H9 (cell line): Measurements from ENCODE around the gene ACBD6. TPM values are rescaled to one million over a fixed set of nuclear protein-coding genes. Genes with fewer than 3 reads are reported as not detected.

Experiments used
- DNase-seq: peaks from one replicate; pipeline ENCODE4 v3.0.0-alpha.2; 2017
- H2AFZ ChIP-seq: one replicate; pipeline ENCODE4 v1.6.1; 2013; ENCODE audit warnings: mild to moderate bottlenecking, low read length, control low read depth, moderate library complexity
- H2AK5ac ChIP-seq: 2 replicates; pipeline ENCODE4 v1.6.1; 2013; ENCODE audit warnings: low read length, control low read depth, mixed read lengths; ENCODE audit not compliant: insufficient read length
- H2BK120ac ChIP-seq: one replicate; pipeline ENCODE4 v1.6.1; 2013; ENCODE audit warnings: low read depth, mild to moderate bottlenecking, low read length, control low read depth, inconsistent platforms; ENCODE audit not compliant: poor library complexity, severe bottlenecking
- H2BK12ac ChIP-seq: 2 replicates; pipeline ENCODE4 v1.6.1; 2013; ENCODE audit warnings: low read length, control low read depth, mixed read lengths, low read depth; ENCODE audit not compliant: insufficient read length
- H2BK15ac ChIP-seq: 2 replicates; pipeline ENCODE4 v1.6.1; 2013; ENCODE audit warnings: low read depth, low read length, control low read depth
- H2BK20ac ChIP-seq: one replicate; pipeline ENCODE4 v1.6.1; 2013; ENCODE audit warnings: low read depth, mild to moderate bottlenecking, low read length, control low read depth, inconsistent platforms; ENCODE audit not compliant: poor library complexity, severe bottlenecking
- H2BK5ac ChIP-seq: 2 replicates; pipeline ENCODE4 v1.6.1; 2013; ENCODE audit warnings: low read length, control low read depth, mixed read lengths; ENCODE audit not compliant: insufficient read length
- H3K14ac ChIP-seq: 2 replicates; pipeline ENCODE4 v1.6.1; 2013; ENCODE audit warnings: low read length, control low read depth; ENCODE audit not compliant: insufficient read depth
- H3K18ac ChIP-seq: 2 replicates; pipeline ENCODE4 v1.6.1; 2013; ENCODE audit warnings: low read depth, mild to moderate bottlenecking, mixed read lengths, low read length, control low read depth; ENCODE audit not compliant: insufficient read length
- H3K23ac ChIP-seq: 2 replicates; pipeline ENCODE4 v1.6.1; 2013; ENCODE audit warnings: low read length, control low read depth, mixed read lengths, low read depth; ENCODE audit not compliant: insufficient read length
- H3K23me2 ChIP-seq: 2 replicates; pipeline ENCODE4 v1.6.1; 2013; ENCODE audit warnings: low read depth, mild to moderate bottlenecking, mixed read lengths, low read length, control low read depth; ENCODE audit not compliant: insufficient read length, poor library complexity, severe bottlenecking
- H3K27ac ChIP-seq: 2 replicates; pipeline ENCODE4 v1.5.1; 2013; ENCODE audit warnings: low read length, control low read depth, mixed read lengths, low read depth; ENCODE audit not compliant: insufficient read length
- H3K27me3 ChIP-seq: 2 replicates; pipeline ENCODE4 v1.6.1; 2013; ENCODE audit warnings: low read length, control low read depth, inconsistent platforms; ENCODE audit not compliant: insufficient read depth
- H3K4ac ChIP-seq: 2 replicates; pipeline ENCODE4 v1.6.1; 2013; ENCODE audit warnings: low read depth, mild to moderate bottlenecking, control low read depth, inconsistent platforms, low read length, moderate library complexity
- H3K4me1 ChIP-seq: 2 replicates; pipeline ENCODE4 v1.6.1; 2013; ENCODE audit warnings: low read length, control low read depth, inconsistent platforms; ENCODE audit not compliant: insufficient read depth
- H3K4me2 ChIP-seq: 2 replicates; pipeline ENCODE4 v1.6.1; 2013; ENCODE audit warnings: low read length, control low read depth, mixed read lengths; ENCODE audit not compliant: insufficient read length, insufficient read depth
- H3K56ac ChIP-seq: 2 replicates; pipeline ENCODE4 v1.6.1; 2013; ENCODE audit warnings: low read depth, mild to moderate bottlenecking, mixed read lengths, low read length, control low read depth; ENCODE audit not compliant: insufficient read length
- H3K79me1 ChIP-seq: 2 replicates; pipeline ENCODE4 v1.6.1; 2013; ENCODE audit warnings: low read depth, mild to moderate bottlenecking, moderate library complexity, low read length, control low read depth, inconsistent platforms; ENCODE audit not compliant: insufficient read depth, poor library complexity, severe bottlenecking
- H3K79me2 ChIP-seq: 2 replicates; pipeline ENCODE4 v1.6.1; 2013; ENCODE audit warnings: low read length, control low read depth, inconsistent platforms; ENCODE audit not compliant: insufficient read depth
- H3K9ac ChIP-seq: 2 replicates; pipeline ENCODE4 v1.6.1; 2013; ENCODE audit warnings: low read length, control low read depth, mixed read lengths; ENCODE audit not compliant: insufficient read length; ENCODE audit errors: extremely low read depth
- H3K9me3 ChIP-seq: one replicate; pipeline ENCODE4 v1.6.1; 2013; ENCODE audit warnings: low read depth, low read length, inconsistent platforms; ENCODE audit not compliant: control insufficient read depth
- H3T11ph ChIP-seq: one replicate; pipeline ENCODE4 v1.6.1; 2013; ENCODE audit warnings: mild to moderate bottlenecking, low read length, control low read depth, inconsistent platforms
- H4K20me1 ChIP-seq: one replicate; pipeline ENCODE4 v1.6.1; 2013; ENCODE audit not compliant: control insufficient read depth, insufficient read length, insufficient read depth
- H4K5ac ChIP-seq: 2 replicates; pipeline ENCODE4 v1.6.1; 2013; ENCODE audit warnings: low read depth, mild to moderate bottlenecking, mixed read lengths, low read length, control low read depth; ENCODE audit not compliant: insufficient read length
- H4K8ac ChIP-seq: replicated peaks from 2 replicates; pipeline ENCODE4 v1.6.1; 2013; ENCODE audit warnings: low read length, control low read depth, mixed read lengths, low read depth; ENCODE audit not compliant: insufficient read length
- H4K91ac ChIP-seq: 2 replicates; pipeline ENCODE4 v1.6.1; 2013; ENCODE audit warnings: low read depth, mild to moderate bottlenecking, moderate library complexity, mixed read lengths, low read length, control low read depth; ENCODE audit not compliant: insufficient read length
- H3K27ac Mint-ChIP-seq, 3 experiments: 2 replicates in 2 of 3; 3 replicates in 1 of 3; pipeline ENCODE4 v1.8.0; 2020 to 2021; ENCODE audit warnings: mixed read lengths in 3 of 3, mild to moderate bottlenecking in 1 of 3, moderate library complexity in 1 of 3
- H3K27me3 Mint-ChIP-seq: 2 replicates; pipeline ENCODE4 v1.8.0; 2021; ENCODE audit warnings: low read depth, mild to moderate bottlenecking, moderate library complexity, mixed read lengths
- H3K36me3 Mint-ChIP-seq, 3 experiments: 2 replicates in 2 of 3; 3 replicates in 1 of 3; pipeline ENCODE4 v1.8.0; 2020 to 2021; ENCODE audit warnings: low read depth in 3 of 3, mixed read lengths in 3 of 3; ENCODE audit not compliant: insufficient read depth in 1 of 3
- H3K4me1 Mint-ChIP-seq, 2 experiments: 2 replicates each; pipeline ENCODE4 v1.8.0; 2020; ENCODE audit warnings: mixed read lengths in 2 of 2
- H3K4me3 Mint-ChIP-seq, 2 experiments: 2 replicates in 1 of 2; 3 replicates in 1 of 2; pipeline ENCODE4 v1.8.0; 2020 to 2021; ENCODE audit warnings: mild to moderate bottlenecking in 2 of 2, mixed read lengths in 2 of 2, moderate library complexity in 1 of 2
- H3K9me3 Mint-ChIP-seq, 2 experiments: 2 replicates in 1 of 2; 3 replicates in 1 of 2; pipeline ENCODE4 v1.8.0; 2020; ENCODE audit warnings: mild to moderate bottlenecking in 2 of 2, mixed read lengths in 2 of 2, moderate library complexity in 1 of 2
- CTCF ChIP-seq: fragments of 200-600 bp; sonication (generic); conservative IDR thresholded peaks from 3 replicates; pipeline ENCODE4 v1.8.0; 2021; ENCODE audit warnings: antibody characterized with exemption, mild to moderate bottlenecking
- WGBS: extraction: QIAGEN DNeasy Blood & Tissue Kit; methylation state at CpG from one replicate; pipeline ENCODE4 v1.1.7; 2013; ENCODE audit warnings: missing lambda C conversion rate, low lambda C conversion rate, mixed read lengths; ENCODE audit not compliant: insufficient read length; ENCODE audit errors: extremely low coverage; 5-methylcytosine and 5-hydroxymethylcytosine counted together
- total RNA-seq: library from RNA; stranded (reverse); gene quantifications from 2 replicates; pipeline ENCODE4 v1.2.1, GENCODE V29; 2021

The ACBD6 gene
- total RNA-seq, 1 experiment from 2014 or later = 51.4 TPM

GRCh38 chr1:180260541-180260940 lies 241.8 kb downstream of the ACBD6 start:
- Histone ChIP-seq H3K23me2 (no peaks in the 10 kb centered on the region), H3K23ac (no peak overlapping the region), H3K9ac (no peak overlapping the region), H3K4me1 (no peaks in the 10 kb centered on the region), H3K4me2 (no peak overlapping the region), H2BK20ac (no peak overlapping the region), H2BK5ac (no peak overlapping the region), H3K79me2 (no peaks in the 10 kb centered on the region), H3K4ac (no peak overlapping the region), H3K27me3 (no peaks in the 10 kb centered on the region; the same call in 1 of the 2 replicates), H3K14ac (no peak overlapping the region), H2AK5ac (no peak overlapping the region), H3K79me1 (no peaks in the 10 kb centered on the region), H3T11ph (no peak overlapping the region), H3K18ac (no peak overlapping the region), H3K27ac (no peak overlapping the region), H4K91ac (no peak overlapping the region), H2BK120ac (no peak overlapping the region), H4K5ac (no peak overlapping the region), H4K8ac (no peak overlapping the region), H2BK12ac (no peak overlapping the region), H2AFZ (no peak overlapping the region), H3K56ac (no peak overlapping the region), H3K9me3 (no peaks in the 10 kb centered on the region), H2BK15ac (no peak overlapping the region), H4K20me1 (no peaks in the 10 kb centered on the region)
- Mint-ChIP-seq H3K9me3 (no peaks in the 10 kb centered on the region), H3K27ac (peak overlapping the region in 1 of 3 experiments; percentile 13; a peak in 1 of 7 replicates), H3K4me3 (no peak overlapping the region), H3K4me1 (peaks cover 20 to 36% of the 10 kb centered on the region in 2 experiments), H3K27me3 (peaks cover 11% of the 10 kb centered on the region), H3K36me3 (peaks cover 0 to 1% (median 0%) of the 10 kb centered on the region in 3 experiments; a peak in 1 of 7 replicates)
- WGBS = no CpG with 5 or more reads among the region's 13 CpGs
- no peak for TF ChIP-seq CTCF
- DNase-seq = no peak
